HepG2 (cell line): ENCODE data around the gene TMEM260. TPM values are rescaled to one million over a fixed set of nuclear protein-coding genes. Genes with fewer than 3 reads are reported as not detected.

Source experiments
- ATAC-seq: fragments of 200-7000 bp; cut with Tn5 transposase; 3 replicates; pipeline ENCODE4 v1.9.1; 2020; ENCODE audit warnings: mild to moderate bottlenecking, moderate library complexity
- BruUV-seq: library from RNA; stranded (reverse); fragments of 400-500 nt; replicated peaks from 2 replicates; lab custom pipeline; 2021; lab: Mats Ljungman, UMichigan
- CTCF ChIA-PET: fragments of 300-600 bp; formaldehyde crosslinking; extraction: SDS; loops from one replicate; lab custom pipeline; 2021; ENCODE audit warnings: low total read pairs, inconsistent platforms, low intra/inter-chr PET ratio; lab: Yijun Ruan, JAX
- POLR2A ChIA-PET: fragments of 350-600 bp; sonication (Branson Sonifier 250); formaldehyde crosslinking; loops from one replicate; lab custom pipeline; 2020; ENCODE audit warnings: antibody characterized with exemption, inconsistent platforms; lab: Yijun Ruan, JAX
- DNase-seq: peaks from one replicate; pipeline ENCODE4 v3.0.0-alpha.2; 2015; ENCODE audit warnings: low spot score
- FAIRE-seq: peaks from 3 replicates; lab custom pipeline; 2011; peaks lifted over from hg19 to GRCh38; lab: Jason Lieb, UNC
- H2AFZ ChIP-seq: one replicate; pipeline ENCODE4 v1.6.1; 2011; ENCODE audit warnings: low read length, inconsistent platforms
- H3K27ac ChIP-seq: fragments of 300-600 bp; 3 replicates; pipeline ENCODE4 v1.8.0; 2011; ENCODE audit warnings: mixed run types, mild to moderate bottlenecking, mixed read lengths, low read length, inconsistent platforms; ENCODE audit not compliant: insufficient read depth; ENCODE audit errors: extremely low read length
- H3K27me3 ChIP-seq, 2 experiments: fragments of 200-600 bp in 1 of 2; 2 replicates in 1 of 2; 3 replicates in 1 of 2; pipeline versions ENCODE4 v1.6.0 to v1.8.0; 2011; ENCODE audit warnings: low read length in 2 of 2, mild to moderate bottlenecking in 2 of 2, moderate library complexity in 2 of 2, inconsistent platforms in 1 of 2; ENCODE audit not compliant: insufficient read depth in 2 of 2, control insufficient read depth in 1 of 2
- H3K36me3 ChIP-seq, 2 experiments: fragments of 200-600 bp in 1 of 2; replicated peaks in 1 of 2; 2 replicates in 1 of 2; 3 replicates in 1 of 2; pipeline versions ENCODE4 v1.5.1 to v1.8.0; 2011; ENCODE audit warnings: low read length in 2 of 2, inconsistent platforms in 1 of 2; ENCODE audit not compliant: insufficient read depth in 2 of 2, control insufficient read depth in 1 of 2
- H3K4me1 ChIP-seq: 2 replicates; pipeline ENCODE4 v1.5.1; 2012; ENCODE audit warnings: low read length, inconsistent platforms; ENCODE audit not compliant: insufficient read depth
- H3K4me2 ChIP-seq: 2 replicates; pipeline ENCODE4 v1.6.0; 2011; ENCODE audit warnings: low read depth, low read length, inconsistent platforms
- H3K4me3 ChIP-seq, 3 experiments: fragments of 200-600 bp in 1 of 3; sonication (generic), shearing (Covaris generic) in 1 of 3; replicated peaks in 1 of 3; 2 replicates each; pipeline ENCODE4 v1.5.1; 2011 to 2016; ENCODE audit warnings: low read length in 3 of 3, inconsistent platforms in 2 of 3, low read depth in 2 of 3, mild to moderate bottlenecking in 2 of 3, control low read depth in 1 of 3, mixed read lengths in 1 of 3; ENCODE audit not compliant: insufficient read depth in 1 of 3
- H3K79me2 ChIP-seq: one replicate; pipeline ENCODE4 v1.6.1; 2011; ENCODE audit warnings: low read length, inconsistent platforms; ENCODE audit not compliant: insufficient read depth
- H3K9ac ChIP-seq: 2 replicates; pipeline ENCODE4 v1.6.0; 2011; ENCODE audit warnings: mild to moderate bottlenecking, low read depth, low read length, inconsistent platforms; ENCODE audit not compliant: insufficient read depth
- H3K9me3 ChIP-seq: 2 replicates; pipeline ENCODE4 v1.5.1; 2012; ENCODE audit warnings: mild to moderate bottlenecking, low read length
- H4K20me1 ChIP-seq: 2 replicates; pipeline ENCODE4 v1.6.0; 2011; ENCODE audit warnings: inconsistent platforms, mild to moderate bottlenecking, low read length, moderate library complexity; ENCODE audit not compliant: insufficient read depth
- ARID3A ChIP-seq: IDR thresholded peaks from 2 replicates; pipeline ENCODE4 v1.6.1; 2012; ENCODE audit warnings: low read depth, low read length, improper control_type of control experiment
- FOXA1 ChIP-seq, 2 experiments: fragments of 450-650 bp in 1 of 2; sonication (generic) in 1 of 2; formaldehyde crosslinking in 1 of 2; IDR thresholded peaks; 2 replicates each; pipeline versions ENCODE4 v1.4.0 to v1.6.1; 2016 to 2020; ENCODE audit warnings: missing genetic modification reagents in 1 of 2
- FOXK1 ChIP-seq: sonication (generic); formaldehyde crosslinking; IDR thresholded peaks from 2 replicates; pipeline ENCODE4 v1.4.0; 2020; ENCODE audit warnings: low read depth, missing genetic modification reagents, borderline replicate concordance
- GFI1 ChIP-seq: sonication (generic); formaldehyde crosslinking; IDR thresholded peaks from 2 replicates; pipeline ENCODE4 v1.5.0; 2020; ENCODE audit warnings: missing genetic modification reagents, mild to moderate bottlenecking, borderline replicate concordance
- GRHL1 ChIP-seq: sonication (generic); formaldehyde crosslinking; conservative IDR thresholded peaks from 2 replicates; pipeline ENCODE4 v1.8.0; 2022; ENCODE audit warnings: missing genetic modification reagents
- GTF3A ChIP-seq: sonication (generic); formaldehyde crosslinking; conservative IDR thresholded peaks from 2 replicates; pipeline ENCODE4 v1.4.0; 2020; ENCODE audit warnings: mild to moderate bottlenecking, missing genetic modification reagents
- KLF16 ChIP-seq, 2 experiments: sonication (generic) in 1 of 2; formaldehyde crosslinking in 1 of 2; IDR thresholded peaks; 2 replicates each; pipeline versions ENCODE4 v1.6.1 to v1.8.0; 2016 to 2023; ENCODE audit warnings: missing genetic modification reagents in 2 of 2, missing compliant biosample characterization in 1 of 2
- KMT2A ChIP-seq: sonication (generic); formaldehyde crosslinking; IDR thresholded peaks from 2 replicates; pipeline ENCODE4 v1.4.0; 2020; ENCODE audit warnings: missing genetic modification reagents
- MED1 ChIP-seq: sonication (generic); formaldehyde crosslinking; IDR thresholded peaks from 2 replicates; pipeline ENCODE4 v1.4.0; 2020; ENCODE audit warnings: missing genetic modification reagents
- MYNN ChIP-seq: sonication (generic); formaldehyde crosslinking; IDR thresholded peaks from 2 replicates; pipeline ENCODE4 v1.4.0; 2020; ENCODE audit warnings: mild to moderate bottlenecking, low read depth, missing genetic modification reagents
- MZF1 ChIP-seq: sonication (generic); formaldehyde crosslinking; IDR thresholded peaks from 2 replicates; pipeline ENCODE4 v1.8.1; 2023; ENCODE audit warnings: mild to moderate bottlenecking, missing genetic modification reagents, borderline replicate concordance
- NBN ChIP-seq: fragments of 450-650 bp; conservative IDR thresholded peaks from 2 replicates; pipeline ENCODE4 v1.6.1; 2017
- RELA ChIP-seq: sonication (generic); formaldehyde crosslinking; IDR thresholded peaks from 2 replicates; pipeline ENCODE4 v1.4.0; 2020; ENCODE audit warnings: missing genetic modification reagents
- SMC3 ChIP-seq: IDR thresholded peaks from 2 replicates; pipeline ENCODE4 v1.6.1; 2011; ENCODE audit warnings: low read length, improper control_type of control experiment
- SP4 ChIP-seq: sonication (generic); formaldehyde crosslinking; IDR thresholded peaks from 2 replicates; pipeline ENCODE4 v1.8.1; 2023; ENCODE audit warnings: mild to moderate bottlenecking, missing genetic modification reagents
- SRF ChIP-seq: IDR thresholded peaks from 2 replicates; pipeline ENCODE4 v1.6.1; 2011; ENCODE audit warnings: mild to moderate bottlenecking, low read depth, low read length, moderate library complexity
- TCF7 ChIP-seq: sonication (generic); IDR thresholded peaks from 2 replicates; pipeline ENCODE4 v1.6.1; 2016; ENCODE audit warnings: antibody characterized with exemption, low read depth
- THYN1 ChIP-seq: sonication (generic); formaldehyde crosslinking; IDR thresholded peaks from 2 replicates; pipeline ENCODE4 v1.8.1; 2023; ENCODE audit warnings: low read depth, mild to moderate bottlenecking, moderate library complexity, missing genetic modification reagents, borderline replicate concordance
- ZNF629 ChIP-seq: sonication (generic); formaldehyde crosslinking; conservative IDR thresholded peaks from 2 replicates; pipeline ENCODE4 v1.5.0; 2020; ENCODE audit warnings: missing genetic modification reagents
- ZNF674 ChIP-seq: sonication (generic); formaldehyde crosslinking; IDR thresholded peaks from 2 replicates; pipeline ENCODE4 v1.5.0; 2020; ENCODE audit warnings: low read depth, mild to moderate bottlenecking, missing genetic modification reagents
- ZNF775 ChIP-seq: sonication (generic); formaldehyde crosslinking; IDR thresholded peaks from 2 replicates; pipeline ENCODE4 v1.4.0; 2020; ENCODE audit warnings: missing genetic modification reagents, mild to moderate bottlenecking, moderate library complexity, borderline replicate concordance
- WGBS: methylation state at CpG from one replicate; pipeline ENCODE4 v1.1.6; 2017; ENCODE audit warnings: low lambda C conversion rate; 5-methylcytosine and 5-hydroxymethylcytosine counted together
- in situ Hi-C: cut with HindIII; loops from 2 replicates; pipeline ENCODE4 v1.10.0; 2017; ENCODE audit warnings: low pct_unique_long_range_greater_than_20kb; ENCODE audit not compliant: extremely low pct_ligation_motif_present
- intact Hi-C: fragments of 100-400 bp; cut with micrococcal nuclease; formaldehyde crosslinking; loops from one replicate; pipeline ENCODE4 v1.10.0; 2022; ENCODE audit not compliant: unreplicated experiment
- polyA plus RNA-seq, 8 experiments: library from polyadenylated mRNA; depleted of rRNA in 3 of 8; stranded (reverse) in 7 of 8; unstranded in 1 of 8; fragments of >200 nt; fragmentation: Illumina TruSeq in 4 of 8; extraction: Trizol in 4 of 8; gene quantifications; 2 replicates each; pipeline versions ENCODE4 v1.2.1 to v1.2.3, GENCODE V29; 2011 to 2016; ENCODE audit warnings: low read depth in 4 of 8, missing spikeins in 1 of 8, mixed read lengths in 1 of 8; ENCODE audit not compliant: insufficient read depth in 1 of 8
- total RNA-seq, 5 experiments: library from RNA; depleted of rRNA; stranded (reverse); fragments of >200 nt; fragmentation: Illumina TruSeq; extraction: Trizol; gene quantifications; 2 replicates each; pipeline ENCODE4 v1.2.3, GENCODE V29; 2016; ENCODE audit warnings: low read depth in 1 of 5

TMEM260 gene
- total and polyA plus RNA-seq, 2 of the 13 experiments (the other 11 are each of a cell fraction or from before 2014, with no cell fraction given) = 7.7 to 9.3 TPM

GRCh38 chr14:56659964-56660551 lies 80.5 kb downstream of the TMEM260 start (continued):
- TF ChIP-seq FOXA1 (IDR thresholded peaks at IDR 0.05) = no peak
- peak; percentile 65 for TF ChIP-seq FOXA1 (CRISPR knock-in tag; IDR thresholded peaks at IDR 0.05)
- no peak for TF ChIP-seq ZNF629 (CRISPR knock-in tag)
- TF ChIP-seq ARID3A = peak; percentile 83
- peak; percentile 86 for TF ChIP-seq SMC3

- Histone ChIP-seq H3K27ac (no peak overlapping the region), H2AFZ (no peak overlapping the region), H3K79me2 (no peaks in the 10 kb centered on the region), H3K4me2 (no peak overlapping the region), H3K36me3 (no peaks in the 10 kb centered on the region), H3K9me3 (0 out of 2 replicates have a peak, but pooled peaks cover under 1% of the 10 kb centered on the region), H4K20me1 (no peaks in the 10 kb centered on the region), H3K4me3 (no peak overlapping the region), H3K4me1 (peaks cover 28% of the 10 kb centered on the region), H3K27me3 (no peaks in the 10 kb centered on the region), H3K9ac (no peak overlapping the region)
- intact Hi-C loops (loop anchor here (5.0 to 10.0 kb wide), 5 partner anchors 84 to 634 kb away; partner anchors contain the start of gene TMEM260), in situ Hi-C loops (loop anchor here (25.0 kb wide), 1 partner anchor 526 kb away; no protein-coding TSS in a partner anchor)
- WGBS = 65% methylated on average over 5 of the region's 6 CpGs
- BruUV-seq = no TSS peak
- DNase-seq (no peak), ATAC-seq (no peak), FAIRE-seq (no peak)
- CTCF ChIA-PET = interaction anchor here (1.4 kb wide), 1 partner anchor 105 kb away, joined by 8 read pairs; no protein-coding TSS in a partner anchor
- POLR2A ChIA-PET = no interaction called here
- no peak for TF ChIP-seq MED1
- no peak for TF ChIP-seq ZNF674 (CRISPR knock-in tag)
- TF ChIP-seq THYN1 = no peak
- no peak for TF ChIP-seq GTF3A (CRISPR knock-in tag)
- no peak for TF ChIP-seq MYNN (CRISPR knock-in tag)
- no peak for TF ChIP-seq GFI1 (CRISPR knock-in tag)
- no peak for TF ChIP-seq KMT2A (CRISPR knock-in tag)
- TF ChIP-seq FOXK1 = no peak
- TF ChIP-seq ZNF775 (CRISPR knock-in tag) = no peak
- TF ChIP-seq GRHL1 = no peak
- TF ChIP-seq NBN = no peak
- no peak for TF ChIP-seq TCF7
- TF ChIP-seq SRF = no peak
- TF ChIP-seq RELA = no peak
- no peak for TF ChIP-seq SP4 (CRISPR knock-in tag)
- no peak for TF ChIP-seq KLF16 (CRISPR knock-in tag; IDR thresholded peaks at IDR 0.05)
- no peak for TF ChIP-seq MZF1
Observed at GRCh38 chr14:56660677-56661389, 81.2 kb downstream of the TMEM260 start.
